GM19324 (cell line): Measurements from ENCODE around the gene AMZ2.
"Not testable (repeated sequence)": the region's sequence is repeated elsewhere in the genome, so short reads cannot be mapped to it uniquely, and the experiment has no call there.

Source experiments
- ATAC-seq: cut with Tn5 transposase; IDR thresholded peaks from one replicate; pipeline ENCODE4 v1.9.1; 2021; ENCODE audit warnings: mild to moderate bottlenecking, moderate library complexity; ENCODE audit not compliant: unreplicated experiment, low FRiP score

AMZ2 gene

GRCh38 chr17:68248891-68249290, 1.0 kb downstream of the AMZ2 start:
- ATAC-seq, result no peak

GRCh38 chr17:68249354-68249765, 1.5 kb downstream of the AMZ2 start:
- ATAC-seq, result no peak

GRCh38 chr17:68253426-68253825, 5.6 kb downstream of the AMZ2 start:
- not testable (repeated sequence) for ATAC-seq

- no peak for ATAC-seq
These were observed 7.3 kb downstream of the AMZ2 start for GRCh38 chr17:68255151-68255550.

- no peak for ATAC-seq
These were observed 8.1 kb downstream of the AMZ2 start for GRCh38 chr17:68255731-68256538.

- ATAC-seq, result not testable (repeated sequence)
These were observed 8.9 kb downstream of the AMZ2 start for GRCh38 chr17:68256701-68257100.

GRCh38 chr17:68257934-68258333, 10.1 kb downstream of the AMZ2 start:
- no peak for ATAC-seq

GRCh38 chr17:68258890-68259647, 11.2 kb downstream of the AMZ2 start:
- ATAC-seq, result peak; percentile 95

- ATAC-seq, result not testable (repeated sequence)
These were observed 11.8 kb downstream of the AMZ2 start for GRCh38 chr17:68259648-68259951.

GRCh38 chr17:68260051-68260762, 12.4 kb downstream of the AMZ2 start:
- no peak for ATAC-seq

- ATAC-seq, result not testable (repeated sequence)
These were observed 14.6 kb downstream of the AMZ2 start for GRCh38 chr17:68262467-68262866.

- not testable (repeated sequence) for ATAC-seq
These were observed 15.3 kb downstream of the AMZ2 start for GRCh38 chr17:68263101-68263681.

GRCh38 chr17:68265833-68266232, 18.0 kb downstream of the AMZ2 start:
- ATAC-seq, result not testable (repeated sequence)

- no peak for ATAC-seq
These were observed 25.9 kb downstream of the AMZ2 start for GRCh38 chr17:68273722-68274121.

- ATAC-seq, result not testable (repeated sequence)
These were observed 28.5 kb downstream of the AMZ2 start for GRCh38 chr17:68276339-68276738.

GRCh38 chr17:68277807-68278206, 30.0 kb downstream of the AMZ2 start:
- no peak for ATAC-seq

GRCh38 chr17:68281965-68282364, 34.1 kb downstream of the AMZ2 start:
- ATAC-seq, result not testable (repeated sequence)

- ATAC-seq, result no peak
These were observed 40.5 kb downstream of the AMZ2 start for GRCh38 chr17:68288375-68288774.

- no peak for ATAC-seq
These were observed 41.0 kb downstream of the AMZ2 start for GRCh38 chr17:68288804-68289203.

- no peak for ATAC-seq
These were observed 41.6 kb downstream of the AMZ2 start for GRCh38 chr17:68289473-68289872.

GRCh38 chr17:68289936-68290267, 42.1 kb downstream of the AMZ2 start:
- ATAC-seq, result no peak
